OCI-LY3 (cell line): ENCODE measurements around the gene PSMD9.

Experiments
- EZH2phosphoT487 ChIP-seq: fragments of 200-600 bp; shearing (Covaris generic); IDR thresholded peaks from 2 replicates; pipeline ENCODE4 v1.6.1; 2018; ENCODE audit warnings: antibody characterized with exemption, mixed run types, low read depth
- TF ChIP-seq, protein P1 (sequence below): fragments of 200-600, 300-600 bp; sonication (generic); IDR thresholded peaks from 2 replicates; pipeline ENCODE4 v1.5.1; 2014; ENCODE audit warnings: antibody characterized with exemption, low read length, low read depth

DNA sequence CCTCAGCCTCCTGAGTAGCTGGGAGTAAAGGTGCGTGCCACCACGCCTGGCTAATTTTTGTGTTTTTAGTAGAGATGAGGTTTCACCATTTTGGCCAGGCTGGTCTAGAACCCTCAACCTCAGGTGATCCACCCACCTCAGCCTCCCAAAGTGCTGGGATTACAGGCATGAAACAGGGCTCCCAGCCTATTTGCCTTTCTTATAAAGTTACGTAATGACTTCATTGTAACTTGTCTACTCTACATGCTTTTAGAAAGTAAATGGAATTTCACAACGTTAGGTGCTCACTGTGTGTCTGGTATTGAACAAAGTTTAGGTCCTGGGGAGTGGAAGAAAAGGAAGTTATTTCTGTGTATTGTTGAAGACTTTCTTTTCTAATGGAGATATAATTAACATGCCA lies 42.3 kb downstream of the PSMD9 start:
- TF ChIP-seq, protein P1, sequence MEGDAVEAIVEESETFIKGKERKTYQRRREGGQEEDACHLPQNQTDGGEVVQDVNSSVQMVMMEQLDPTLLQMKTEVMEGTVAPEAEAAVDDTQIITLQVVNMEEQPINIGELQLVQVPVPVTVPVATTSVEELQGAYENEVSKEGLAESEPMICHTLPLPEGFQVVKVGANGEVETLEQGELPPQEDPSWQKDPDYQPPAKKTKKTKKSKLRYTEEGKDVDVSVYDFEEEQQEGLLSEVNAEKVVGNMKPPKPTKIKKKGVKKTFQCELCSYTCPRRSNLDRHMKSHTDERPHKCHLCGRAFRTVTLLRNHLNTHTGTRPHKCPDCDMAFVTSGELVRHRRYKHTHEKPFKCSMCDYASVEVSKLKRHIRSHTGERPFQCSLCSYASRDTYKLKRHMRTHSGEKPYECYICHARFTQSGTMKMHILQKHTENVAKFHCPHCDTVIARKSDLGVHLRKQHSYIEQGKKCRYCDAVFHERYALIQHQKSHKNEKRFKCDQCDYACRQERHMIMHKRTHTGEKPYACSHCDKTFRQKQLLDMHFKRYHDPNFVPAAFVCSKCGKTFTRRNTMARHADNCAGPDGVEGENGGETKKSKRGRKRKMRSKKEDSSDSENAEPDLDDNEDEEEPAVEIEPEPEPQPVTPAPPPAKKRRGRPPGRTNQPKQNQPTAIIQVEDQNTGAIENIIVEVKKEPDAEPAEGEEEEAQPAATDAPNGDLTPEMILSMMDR, result no peak
- TF ChIP-seq EZH2phosphoT487, result no peak
